NCI-H82 (cell line): ENCODE data around the gene DNASE1L2.
"Not testable (repeated sequence)": the region's sequence is repeated elsewhere in the genome, so short reads cannot be mapped to it uniquely, and the experiment has no call there.

Experiments used
- DNase-seq: peaks from one replicate; lab custom pipeline; 2025; lab: John Stamatoyannopoulos, UW

DNASE1L2 gene

GRCh38 chr16:2240331-2240730, 4.1 kb downstream of the DNASE1L2 start:
- not testable (repeated sequence) for DNase-seq

GRCh38 chr16:2242598-2242997, 6.4 kb downstream of the DNASE1L2 start:
- DNase-seq = peak; percentile 36

- peak; percentile 29 for DNase-seq
Measured at GRCh38 chr16:2243031-2243528, 6.8 kb downstream of the DNASE1L2 start.

- no peak for DNase-seq
Measured at GRCh38 chr16:2243781-2244180, 7.5 kb downstream of the DNASE1L2 start.

- peak; percentile 32 for DNase-seq
Measured at GRCh38 chr16:2244301-2244700, 8.1 kb downstream of the DNASE1L2 start.

- DNase-seq = no peak
Measured at GRCh38 chr16:2244926-2245795, 8.9 kb downstream of the DNASE1L2 start.

- no peak for DNase-seq
Measured at GRCh38 chr16:2246301-2246885, 10.1 kb downstream of the DNASE1L2 start.

GRCh38 chr16:2250652-2251295, 14.5 kb downstream of the DNASE1L2 start:
- peak; percentile 64 for DNase-seq

- DNase-seq = peak; percentile 97
Measured at GRCh38 chr16:2251296-2252111, 15.3 kb downstream of the DNASE1L2 start, which contains the start of gene ECI1. Gene ECI1, minus strand, starts transcription at chr16:2251587. Its CDS starts 21 bp downstream, at chr16:2251566.

GRCh38 chr16:2252806-2253148, 16.5 kb downstream of the DNASE1L2 start:
- DNase-seq = no peak

GRCh38 chr16:2253293-2253692, 17.0 kb downstream of the DNASE1L2 start:
- DNase-seq = no peak

GRCh38 chr16:2256531-2257140, 20.4 kb downstream of the DNASE1L2 start:
- no peak for DNase-seq

- no peak for DNase-seq
Measured at GRCh38 chr16:2257726-2258125, 21.5 kb downstream of the DNASE1L2 start.

GRCh38 chr16:2258530-2258929, 22.3 kb downstream of the DNASE1L2 start:
- not testable (repeated sequence) for DNase-seq

- DNase-seq = no peak
Measured at GRCh38 chr16:2260250-2260649, 24.0 kb downstream of the DNASE1L2 start.

- not testable (repeated sequence) for DNase-seq
Measured at GRCh38 chr16:2263026-2263425, 26.8 kb downstream of the DNASE1L2 start.

GRCh38 chr16:2266887-2267286, 30.6 kb downstream of the DNASE1L2 start:
- not testable (repeated sequence) for DNase-seq

GRCh38 chr16:2267505-2267912, 31.3 kb downstream of the DNASE1L2 start:
- peak; percentile 83 for DNase-seq

- peak; percentile 96 for DNase-seq
Measured at GRCh38 chr16:2267913-2268666, 31.8 kb downstream of the DNASE1L2 start, which contains the start of gene RNPS1. Gene RNPS1, minus strand, starts transcription at chr16:2268126. Its CDS starts 3,483 bp downstream, at chr16:2264643.

GRCh38 chr16:2270070-2270462, 33.8 kb downstream of the DNASE1L2 start:
- peak; percentile 58 for DNase-seq
